Measurements from ENCODE around the gene PKP4.

DNA sequence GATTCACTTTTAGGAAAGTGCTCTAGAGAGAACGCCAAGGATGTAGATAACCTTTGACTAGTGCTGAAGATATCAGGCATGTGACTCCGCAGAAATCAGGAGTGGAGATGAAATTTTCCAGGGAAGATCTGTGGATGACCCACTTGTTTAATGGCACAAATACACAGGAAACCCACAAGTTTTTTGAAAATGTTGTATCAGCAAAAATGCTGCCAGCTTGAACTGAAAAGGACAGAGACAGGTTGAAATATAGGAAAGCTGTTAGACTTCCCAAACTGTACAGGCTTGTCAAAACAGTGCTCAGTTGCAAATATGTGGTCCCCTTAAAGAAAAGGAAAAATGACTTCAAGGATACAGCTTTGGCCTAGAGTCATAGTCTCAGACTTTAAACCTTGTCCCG is 96.5 kb downstream of the PKP4 start:
- TF ChIP-seq, protein P1, sequence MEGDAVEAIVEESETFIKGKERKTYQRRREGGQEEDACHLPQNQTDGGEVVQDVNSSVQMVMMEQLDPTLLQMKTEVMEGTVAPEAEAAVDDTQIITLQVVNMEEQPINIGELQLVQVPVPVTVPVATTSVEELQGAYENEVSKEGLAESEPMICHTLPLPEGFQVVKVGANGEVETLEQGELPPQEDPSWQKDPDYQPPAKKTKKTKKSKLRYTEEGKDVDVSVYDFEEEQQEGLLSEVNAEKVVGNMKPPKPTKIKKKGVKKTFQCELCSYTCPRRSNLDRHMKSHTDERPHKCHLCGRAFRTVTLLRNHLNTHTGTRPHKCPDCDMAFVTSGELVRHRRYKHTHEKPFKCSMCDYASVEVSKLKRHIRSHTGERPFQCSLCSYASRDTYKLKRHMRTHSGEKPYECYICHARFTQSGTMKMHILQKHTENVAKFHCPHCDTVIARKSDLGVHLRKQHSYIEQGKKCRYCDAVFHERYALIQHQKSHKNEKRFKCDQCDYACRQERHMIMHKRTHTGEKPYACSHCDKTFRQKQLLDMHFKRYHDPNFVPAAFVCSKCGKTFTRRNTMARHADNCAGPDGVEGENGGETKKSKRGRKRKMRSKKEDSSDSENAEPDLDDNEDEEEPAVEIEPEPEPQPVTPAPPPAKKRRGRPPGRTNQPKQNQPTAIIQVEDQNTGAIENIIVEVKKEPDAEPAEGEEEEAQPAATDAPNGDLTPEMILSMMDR (conservative IDR thresholded peaks at IDR 0.05 in 1 of 2, IDR thresholded peaks at IDR 0.05 in 1 of 2; ENCODE audit: extremely low read depth in 1 of 2, insufficient read depth in 1 of 2, low read depth in 1 of 2, low read length in 2 of 2) = no peak
- TF ChIP-seq EZH2 (IDR thresholded peaks at IDR 0.05; ENCODE audit: borderline replicate concordance, low read length) = no peak
